DND-41 (cell line): ENCODE data around the gene GTF3C2.

Source experiments
- CTCF ChIP-seq: IDR thresholded peaks from 2 replicates; pipeline ENCODE4 v1.5.1; 2012; ENCODE audit warnings: borderline replicate concordance, low read length, moderate library complexity, mild to moderate bottlenecking; ENCODE audit not compliant: poor library complexity, severe bottlenecking; ENCODE audit errors: extremely low read depth
- EZH2 ChIP-seq: IDR thresholded peaks from 3 replicates; pipeline ENCODE4 v1.6.1; 2012; ENCODE audit warnings: borderline replicate concordance, low read depth, mild to moderate bottlenecking, moderate library complexity, low read length, inconsistent platforms; ENCODE audit not compliant: severe bottlenecking

- no peak for TF ChIP-seq CTCF
- no peak for TF ChIP-seq EZH2
Measured at GRCh38 chr2:27350106-27350693, 6.4 kb downstream of the GTF3C2 start.
